Astrocyte (in vitro differentiated cells and primary cell): ENCODE measurements around the gene PTPRN2. TPM values are rescaled to one million over a fixed set of nuclear protein-coding genes. Genes with fewer than 3 reads are reported as not detected.

Experiments used
- DNase-seq: peaks from one replicate; pipeline ENCODE4 v3.0.0-alpha.2; 2010; ENCODE audit warnings: low read depth
- FAIRE-seq: peaks from 2 replicates; lab custom pipeline; 2011; peaks lifted over from hg19 to GRCh38; lab: Jason Lieb, UNC
- H2AFZ ChIP-seq: 2 replicates; pipeline ENCODE4 v1.6.0; 2012; ENCODE audit warnings: low read depth, low read length, inconsistent platforms
- H3K27ac ChIP-seq: 2 replicates; pipeline ENCODE4 v1.5.1; 2011; ENCODE audit warnings: low read depth, low read length, inconsistent platforms
- H3K27me3 ChIP-seq: 2 replicates; pipeline ENCODE4 v1.6.0; 2011; ENCODE audit warnings: low read length, inconsistent platforms; ENCODE audit not compliant: insufficient read depth
- H3K36me3 ChIP-seq: 2 replicates; pipeline ENCODE4 v1.5.1; 2011; ENCODE audit warnings: low read length, inconsistent platforms; ENCODE audit not compliant: insufficient read depth
- H3K4me1 ChIP-seq: 2 replicates; pipeline ENCODE4 v1.5.1; 2011; ENCODE audit warnings: low read length, inconsistent platforms; ENCODE audit not compliant: insufficient read depth
- H3K4me2 ChIP-seq: 2 replicates; pipeline ENCODE4 v1.6.0; 2012; ENCODE audit warnings: low read length, inconsistent platforms
- H3K4me3 ChIP-seq: 2 replicates; pipeline ENCODE4 v1.5.1; 2011; ENCODE audit warnings: low read depth, mild to moderate bottlenecking, low read length, inconsistent platforms; ENCODE audit not compliant: insufficient read depth
- H3K79me2 ChIP-seq: 2 replicates; pipeline ENCODE4 v1.6.0; 2012; ENCODE audit warnings: mild to moderate bottlenecking, low read length, inconsistent platforms; ENCODE audit not compliant: insufficient read depth
- H3K9ac ChIP-seq: 2 replicates; pipeline ENCODE4 v1.6.0; 2012; ENCODE audit warnings: mild to moderate bottlenecking, low read length, inconsistent platforms
- H3K9me3 ChIP-seq: 2 replicates; pipeline ENCODE4 v1.5.1; 2012; ENCODE audit warnings: low read depth, mild to moderate bottlenecking, low read length, inconsistent platforms; ENCODE audit not compliant: insufficient read depth
- H4K20me1 ChIP-seq: 2 replicates; pipeline ENCODE4 v1.6.0; 2012; ENCODE audit warnings: low read length, inconsistent platforms; ENCODE audit not compliant: insufficient read depth
- H3K27ac Mint-ChIP-seq: one replicate; pipeline ENCODE4 v1.8.0; 2021; ENCODE audit warnings: mild to moderate bottlenecking, mixed read lengths; ENCODE audit not compliant: unreplicated experiment
- H3K27me3 Mint-ChIP-seq: one replicate; pipeline ENCODE4 v1.8.0; 2021; ENCODE audit warnings: low read depth, mixed read lengths; ENCODE audit not compliant: unreplicated experiment
- H3K36me3 Mint-ChIP-seq: one replicate; pipeline ENCODE4 v1.8.0; 2021; ENCODE audit warnings: low read depth, mixed read lengths; ENCODE audit not compliant: unreplicated experiment
- H3K4me1 Mint-ChIP-seq: one replicate; pipeline ENCODE4 v1.8.0; 2021; ENCODE audit warnings: low read depth, mixed read lengths; ENCODE audit not compliant: unreplicated experiment
- H3K4me3 Mint-ChIP-seq: one replicate; pipeline ENCODE4 v1.8.0; 2021; ENCODE audit warnings: mild to moderate bottlenecking, moderate library complexity, mixed read lengths; ENCODE audit not compliant: unreplicated experiment
- H3K9me3 Mint-ChIP-seq: one replicate; pipeline ENCODE4 v1.8.0; 2021; ENCODE audit warnings: mild to moderate bottlenecking, mixed read lengths; ENCODE audit not compliant: unreplicated experiment
- EZH2 ChIP-seq: IDR thresholded peaks from 2 replicates; pipeline ENCODE4 v1.6.1; 2012; ENCODE audit warnings: mild to moderate bottlenecking, low read length, inconsistent platforms; ENCODE audit not compliant: insufficient read depth
- total RNA-seq: library from RNA; stranded (reverse); gene quantifications from 2 replicates; pipeline ENCODE4 v1.2.1, GENCODE V29; 2021
- TF ChIP-seq, protein P1 (sequence below): IDR thresholded peaks from 2 replicates; pipeline ENCODE4 v1.5.1; 2011; ENCODE audit warnings: low read depth, mild to moderate bottlenecking, inconsistent platforms, low read length, moderate library complexity; ENCODE audit not compliant: insufficient read depth

PTPRN2 gene
- total RNA-seq, 1 donor from 2014 or later: 0.09 TPM

DNA sequence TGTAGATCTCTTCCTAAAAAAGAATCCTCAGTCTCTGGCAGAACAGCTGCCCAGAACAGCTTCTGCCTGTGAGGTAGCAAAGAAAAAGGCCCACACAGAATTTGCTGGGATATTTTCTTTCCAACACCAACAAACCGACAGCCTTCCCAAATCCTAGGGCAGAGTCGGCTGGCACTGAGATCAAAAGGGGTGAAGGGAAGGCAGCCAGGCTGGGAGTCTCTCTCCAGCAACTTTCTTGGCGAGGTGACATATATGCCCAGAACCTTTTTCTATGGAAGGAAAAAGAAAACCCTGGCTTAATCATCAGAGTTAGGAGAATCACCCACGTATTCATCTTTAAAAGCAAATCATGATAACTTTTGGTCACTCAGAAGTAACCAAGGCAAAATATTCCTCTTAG, 971.2 kb downstream of the PTPRN2 start:
- no peak overlapping the region for H3K4me2 ChIP-seq
- peak; percentile 32 for DNase-seq
- H3K36me3 ChIP-seq: no peaks in the 10 kb centered on the region
- no peak for TF ChIP-seq EZH2
- TF ChIP-seq, protein P1, sequence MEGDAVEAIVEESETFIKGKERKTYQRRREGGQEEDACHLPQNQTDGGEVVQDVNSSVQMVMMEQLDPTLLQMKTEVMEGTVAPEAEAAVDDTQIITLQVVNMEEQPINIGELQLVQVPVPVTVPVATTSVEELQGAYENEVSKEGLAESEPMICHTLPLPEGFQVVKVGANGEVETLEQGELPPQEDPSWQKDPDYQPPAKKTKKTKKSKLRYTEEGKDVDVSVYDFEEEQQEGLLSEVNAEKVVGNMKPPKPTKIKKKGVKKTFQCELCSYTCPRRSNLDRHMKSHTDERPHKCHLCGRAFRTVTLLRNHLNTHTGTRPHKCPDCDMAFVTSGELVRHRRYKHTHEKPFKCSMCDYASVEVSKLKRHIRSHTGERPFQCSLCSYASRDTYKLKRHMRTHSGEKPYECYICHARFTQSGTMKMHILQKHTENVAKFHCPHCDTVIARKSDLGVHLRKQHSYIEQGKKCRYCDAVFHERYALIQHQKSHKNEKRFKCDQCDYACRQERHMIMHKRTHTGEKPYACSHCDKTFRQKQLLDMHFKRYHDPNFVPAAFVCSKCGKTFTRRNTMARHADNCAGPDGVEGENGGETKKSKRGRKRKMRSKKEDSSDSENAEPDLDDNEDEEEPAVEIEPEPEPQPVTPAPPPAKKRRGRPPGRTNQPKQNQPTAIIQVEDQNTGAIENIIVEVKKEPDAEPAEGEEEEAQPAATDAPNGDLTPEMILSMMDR: no peak
- H3K27ac ChIP-seq: no peak overlapping the region
- H2AFZ ChIP-seq: no peak overlapping the region
- Mint-ChIP-seq H3K9me3 (peaks cover 37% of the 10 kb centered on the region), H3K36me3 (no peaks in the 10 kb centered on the region), H3K27ac (no peak overlapping the region), H3K27me3 (no peaks in the 10 kb centered on the region), H3K4me3 (no peak overlapping the region), H3K4me1 (no peaks in the 10 kb centered on the region)
- no peaks in the 10 kb centered on the region for H3K9me3 ChIP-seq
- H3K4me1 ChIP-seq: no peaks in the 10 kb centered on the region
- FAIRE-seq: no peak
- no peaks in the 10 kb centered on the region for H3K27me3 ChIP-seq
- no peaks in the 10 kb centered on the region for H4K20me1 ChIP-seq
- no peaks in the 10 kb centered on the region for H3K79me2 ChIP-seq
- H3K9ac ChIP-seq: no peak overlapping the region
- H3K4me3 ChIP-seq: no peak overlapping the region

DNA sequence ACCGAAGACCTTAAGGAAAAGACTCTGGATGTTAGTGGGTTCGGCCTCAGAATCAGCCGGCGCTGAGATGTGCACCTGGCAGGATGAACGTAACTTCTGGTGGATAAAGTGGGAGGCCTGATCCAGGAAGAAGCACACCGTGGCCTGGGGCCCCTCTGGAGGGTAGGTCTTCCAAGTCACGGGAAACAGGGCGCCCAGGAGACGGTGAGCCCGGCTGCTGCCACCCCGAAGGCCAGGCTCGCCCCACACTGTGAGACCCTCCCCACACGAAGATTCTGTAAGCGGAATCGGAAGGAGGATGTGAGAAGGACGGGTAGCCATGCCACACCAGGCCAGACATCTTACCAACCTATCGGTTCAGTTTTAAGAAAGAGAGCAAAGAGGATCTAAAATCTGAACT, 971.8 kb downstream of the PTPRN2 start:
- H3K4me2 ChIP-seq: no peak overlapping the region
- H3K4me1 ChIP-seq: no peaks in the 10 kb centered on the region
- no peak overlapping the region for H3K4me3 ChIP-seq
- H3K4me1 Mint-ChIP-seq: no peaks in the 10 kb centered on the region
- FAIRE-seq: no peak
- no peak overlapping the region for H3K27ac Mint-ChIP-seq
- H3K27me3 Mint-ChIP-seq: no peaks in the 10 kb centered on the region
- H4K20me1 ChIP-seq: no peaks in the 10 kb centered on the region
- H3K4me3 Mint-ChIP-seq: no peak overlapping the region
- no peak for DNase-seq
- H3K9me3 ChIP-seq: no peaks in the 10 kb centered on the region
- no peak overlapping the region for H2AFZ ChIP-seq
- TF ChIP-seq EZH2: no peak
- TF ChIP-seq, protein P1: no peak
- no peak overlapping the region for H3K9ac ChIP-seq
- peaks cover 40% of the 10 kb centered on the region for H3K9me3 Mint-ChIP-seq
- H3K36me3 Mint-ChIP-seq: no peaks in the 10 kb centered on the region
- no peaks in the 10 kb centered on the region for H3K79me2 ChIP-seq
- no peaks in the 10 kb centered on the region for H3K27me3 ChIP-seq
- H3K27ac ChIP-seq: no peak overlapping the region
- no peaks in the 10 kb centered on the region for H3K36me3 ChIP-seq

DNA sequence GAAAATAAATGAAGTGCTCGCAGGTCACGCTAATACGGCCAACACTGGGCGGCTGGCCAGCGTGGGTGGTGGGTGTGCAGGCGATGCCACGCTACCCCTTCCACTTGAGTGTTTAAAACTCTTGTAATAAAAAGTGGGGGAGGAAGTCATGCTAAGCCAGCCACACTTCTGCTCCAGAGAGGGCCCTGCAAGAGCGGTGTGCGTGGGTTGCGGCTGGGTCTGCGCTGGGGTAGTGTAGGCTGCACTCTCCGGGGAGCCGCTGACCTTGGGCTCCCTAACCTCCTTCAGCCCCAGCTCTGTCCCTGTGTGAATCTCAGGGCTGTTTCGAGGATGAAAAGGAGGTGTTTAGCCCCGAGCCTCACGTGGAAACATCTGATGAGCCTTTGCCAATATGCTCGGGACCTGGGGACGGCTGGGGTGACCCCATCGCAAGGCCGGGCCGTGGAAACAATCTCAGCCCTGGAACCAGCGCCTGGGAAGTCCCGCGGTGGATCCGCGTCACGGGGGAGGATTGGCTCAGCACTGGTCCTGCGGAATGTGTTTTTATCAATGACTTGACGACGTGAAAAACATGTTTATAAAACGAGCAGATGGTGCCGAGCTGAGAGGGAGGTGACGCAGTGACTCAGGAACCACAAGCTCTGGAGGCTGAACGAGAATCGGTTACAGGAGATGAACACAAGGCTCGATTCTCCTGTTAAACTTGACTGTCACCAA, 972.4 kb downstream of the PTPRN2 start:
- H2AFZ ChIP-seq: no peak overlapping the region
- H3K27me3 ChIP-seq: no peaks in the 10 kb centered on the region
- DNase-seq (peak; percentile 83), FAIRE-seq (no peak)
- no peaks in the 10 kb centered on the region for H3K79me2 ChIP-seq
- no peaks in the 10 kb centered on the region for H3K4me1 Mint-ChIP-seq
- TF ChIP-seq EZH2: no peak
- TF ChIP-seq, protein P1: no peak
- no peak overlapping the region for H3K9ac ChIP-seq
- H3K9me3 ChIP-seq: no peaks in the 10 kb centered on the region
- no peaks in the 10 kb centered on the region for H3K27me3 Mint-ChIP-seq
- H3K27ac Mint-ChIP-seq: no peak overlapping the region
- no peak overlapping the region for H3K4me2 ChIP-seq
- no peaks in the 10 kb centered on the region for H3K4me1 ChIP-seq
- H3K4me3 ChIP-seq: no peak overlapping the region
- no peaks in the 10 kb centered on the region for H3K36me3 Mint-ChIP-seq
- no peak overlapping the region for H3K4me3 Mint-ChIP-seq
- H4K20me1 ChIP-seq: no peaks in the 10 kb centered on the region
- H3K9me3 Mint-ChIP-seq: peaks cover 37% of the 10 kb centered on the region
- H3K27ac ChIP-seq: no peak overlapping the region
- H3K36me3 ChIP-seq: no peaks in the 10 kb centered on the region
